ENCODE measurements around the gene SMYD3.
"Not testable (repeated sequence)": the region's sequence is repeated elsewhere in the genome, so short reads cannot be mapped to it uniquely, and the experiment has no call there.

Gene SMYD3

GRCh38 chr1:245779797-245780755, 727.0 kb downstream of the SMYD3 start:
- no peak for DNase-seq

GRCh38 chr1:245777752-245778151, 729.3 kb downstream of the SMYD3 start:
- DNase-seq, result no peak

DNA sequence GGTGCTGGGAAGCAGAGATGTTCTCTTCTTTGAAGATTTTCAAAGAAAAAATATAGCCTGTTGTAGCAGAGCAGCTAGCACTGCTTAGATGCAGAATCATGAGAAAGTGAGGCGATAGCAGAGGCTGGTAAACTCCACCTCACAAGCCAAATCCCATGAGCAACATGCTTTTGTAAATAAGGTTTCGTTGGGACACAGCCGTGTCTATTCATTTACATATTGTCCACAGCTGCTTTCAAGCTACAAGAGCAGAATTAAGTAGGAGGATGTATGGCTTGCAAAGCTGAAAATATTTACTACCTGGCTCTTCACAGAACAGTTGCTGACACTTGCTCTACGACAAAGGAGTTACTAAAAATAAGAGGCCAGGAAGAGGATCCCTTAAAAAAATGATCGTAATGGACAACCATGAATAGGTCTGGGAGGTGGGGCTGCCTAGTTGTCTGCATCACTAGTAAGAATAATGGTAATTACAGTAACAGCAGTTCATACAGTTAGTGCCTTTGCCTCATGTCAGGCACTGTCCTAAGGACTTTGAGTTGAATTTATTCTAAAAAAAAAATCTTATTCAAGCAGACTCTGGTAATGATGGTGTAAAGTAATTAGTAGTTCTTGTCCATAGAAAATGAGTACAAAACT, 730.3 kb downstream of the SMYD3 start:
- DNase-seq, result no peak

- DNase-seq, result no peak
These were observed 730.9 kb downstream of the SMYD3 start for GRCh38 chr1:245776139-245776538.

DNA sequence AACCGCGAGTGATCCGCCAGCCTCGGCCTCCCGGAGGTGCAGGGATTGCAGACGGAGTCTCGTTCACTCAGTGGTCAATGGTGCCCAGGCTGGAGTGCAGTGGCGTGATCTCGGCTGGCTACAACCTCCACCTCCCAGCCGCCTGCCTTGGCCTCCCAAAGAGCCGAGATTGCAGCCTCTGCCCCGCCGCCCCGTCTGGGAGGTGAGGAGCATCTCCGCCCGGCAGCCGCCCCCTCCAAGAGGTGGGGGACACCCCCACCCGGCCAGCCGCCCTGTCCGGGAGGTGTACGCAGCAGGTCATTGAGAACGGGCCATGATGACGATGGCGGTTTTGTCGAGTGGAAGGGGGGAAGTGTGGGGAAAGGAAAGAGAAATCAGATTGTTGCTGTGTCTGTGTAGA, 732.1 kb downstream of the SMYD3 start:
- DNase-seq, result not testable (repeated sequence)

- DNase-seq, result no peak
These were observed 732.9 kb downstream of the SMYD3 start for GRCh38 chr1:245774196-245774595.

GRCh38 chr1:245773344-245773743, 733.7 kb downstream of the SMYD3 start:
- no peak for DNase-seq

DNA sequence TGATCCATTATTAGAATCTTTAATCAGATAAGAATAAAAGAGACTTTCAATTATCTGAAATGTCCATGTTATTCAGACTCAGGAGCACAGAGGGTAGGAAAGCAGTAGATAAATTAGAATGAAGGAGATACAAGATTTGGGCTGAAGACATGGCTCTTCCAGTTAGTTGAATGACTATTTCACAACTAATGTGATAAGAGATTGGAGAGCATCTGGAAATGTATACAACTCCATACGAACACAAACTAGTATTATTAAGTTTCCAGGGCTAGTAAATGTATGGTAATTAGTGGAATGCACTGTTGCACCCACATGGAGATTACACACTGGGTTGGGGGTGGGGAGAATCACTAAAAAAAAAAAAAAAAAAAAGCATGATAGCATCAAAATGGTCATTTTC, 734.3 kb downstream of the SMYD3 start:
- no peak for DNase-seq

- DNase-seq, result no peak
These were observed 734.8 kb downstream of the SMYD3 start for GRCh38 chr1:245772325-245772724.

GRCh38 chr1:245771511-245772281, 735.4 kb downstream of the SMYD3 start:
- no peak for DNase-seq

DNA sequence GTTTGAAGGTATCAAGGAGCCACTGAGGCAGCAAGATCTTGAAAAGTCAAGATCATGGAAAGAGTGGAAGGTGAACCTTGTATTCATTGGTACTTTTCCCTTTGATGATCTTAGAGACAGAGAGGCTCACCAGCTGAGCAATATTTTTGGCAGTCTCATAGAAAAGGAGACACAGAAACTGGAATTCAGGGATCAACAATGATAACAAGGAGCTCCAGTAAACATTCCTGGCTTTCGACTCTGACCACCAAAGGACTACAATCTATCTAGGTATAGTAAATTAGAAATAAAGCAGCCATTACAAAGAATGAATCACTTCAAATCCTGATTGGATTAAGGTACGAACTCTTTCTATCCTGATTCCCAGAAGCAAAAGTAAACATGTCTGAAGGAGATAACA, 736.9 kb downstream of the SMYD3 start:
- no peak for DNase-seq

DNA sequence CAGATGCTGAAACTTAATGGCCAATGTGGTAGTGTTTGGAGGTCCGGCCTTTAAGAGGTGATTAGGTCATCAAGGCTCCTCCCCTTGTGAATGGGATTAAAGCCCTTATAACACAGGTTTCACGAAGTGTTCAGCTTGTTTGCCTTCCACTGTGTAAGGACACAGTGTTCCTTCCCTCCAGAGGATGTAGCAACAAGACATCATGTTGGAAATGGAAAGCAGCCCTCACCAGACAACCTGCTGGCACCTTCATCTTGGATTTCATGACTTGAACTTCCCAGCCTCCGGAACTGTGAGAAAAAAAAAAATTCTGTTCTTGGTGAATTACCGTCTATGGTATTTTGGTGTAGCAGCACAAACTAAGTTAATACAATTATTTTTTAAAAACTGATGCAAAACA, 738.5 kb downstream of the SMYD3 start:
- no peak for DNase-seq

GRCh38 chr1:245765230-245766000, 741.7 kb downstream of the SMYD3 start:
- DNase-seq, result no peak

- DNase-seq, result no peak
These were observed 743.2 kb downstream of the SMYD3 start for GRCh38 chr1:245763873-245764331.

GRCh38 chr1:245762396-245762910, 744.6 kb downstream of the SMYD3 start:
- DNase-seq, result no peak

- DNase-seq, result no peak
These were observed 746.8 kb downstream of the SMYD3 start for GRCh38 chr1:245760301-245760700.

DNA sequence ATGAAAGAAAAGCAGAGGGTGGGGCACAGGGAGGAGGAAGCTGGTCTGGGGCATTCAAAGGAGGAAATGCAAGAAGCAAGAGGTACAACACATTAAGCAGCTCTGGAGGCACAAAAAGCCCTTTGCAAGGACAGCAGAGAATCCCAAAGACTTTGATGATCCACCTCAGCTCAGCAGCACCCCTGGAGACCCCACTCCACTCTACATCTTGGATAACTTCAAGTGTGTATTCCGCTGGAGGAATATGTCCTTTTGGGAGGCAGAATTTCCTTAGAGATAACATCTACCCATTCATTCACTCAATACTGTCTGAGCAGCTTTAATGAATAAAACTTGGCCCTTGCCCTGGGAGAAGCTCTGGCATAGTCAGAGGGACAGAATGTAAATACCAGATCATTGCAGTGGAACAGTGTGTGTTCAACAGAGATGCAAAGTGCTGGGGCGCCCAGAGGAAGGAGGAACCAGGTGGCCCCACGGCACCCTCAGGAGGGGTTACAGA, 752.6 kb downstream of the SMYD3 start:
- DNase-seq, result no peak

GRCh38 chr1:245753807-245754206, 753.3 kb downstream of the SMYD3 start:
- no peak for DNase-seq

- DNase-seq, result no peak
These were observed 754.5 kb downstream of the SMYD3 start for GRCh38 chr1:245752561-245752960.

- DNase-seq, result no peak
These were observed 755.2 kb downstream of the SMYD3 start for GRCh38 chr1:245751726-245752470.

- DNase-seq, result no peak
These were observed 756.0 kb downstream of the SMYD3 start for GRCh38 chr1:245751116-245751515.
